ENCODE measurements around the gene INPP5A.
"Not testable (repeated sequence)": the region's sequence is repeated elsewhere in the genome, so short reads cannot be mapped to it uniquely, and the experiment has no call there.

Gene INPP5A

DNA sequence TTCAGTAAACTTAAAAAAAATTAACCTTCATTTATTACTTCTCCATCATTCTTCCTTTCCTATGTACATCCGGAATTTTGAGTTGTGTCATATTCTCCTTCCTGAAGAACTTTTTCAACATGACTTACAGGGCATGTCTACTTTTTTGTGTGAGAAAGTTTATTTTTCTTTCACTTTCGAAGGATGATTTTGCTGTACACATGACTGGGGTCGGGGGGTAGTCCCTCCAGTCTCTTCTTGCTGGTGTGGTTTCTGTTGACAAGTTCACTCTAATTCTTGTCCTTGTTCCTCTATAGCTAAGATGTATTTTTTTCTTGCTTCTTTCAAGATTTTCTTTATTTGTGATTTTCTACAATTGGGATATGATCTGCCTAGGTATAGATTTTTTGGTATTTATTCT is 55.8 kb downstream of the INPP5A start:
- no peak for DNase-seq

DNA sequence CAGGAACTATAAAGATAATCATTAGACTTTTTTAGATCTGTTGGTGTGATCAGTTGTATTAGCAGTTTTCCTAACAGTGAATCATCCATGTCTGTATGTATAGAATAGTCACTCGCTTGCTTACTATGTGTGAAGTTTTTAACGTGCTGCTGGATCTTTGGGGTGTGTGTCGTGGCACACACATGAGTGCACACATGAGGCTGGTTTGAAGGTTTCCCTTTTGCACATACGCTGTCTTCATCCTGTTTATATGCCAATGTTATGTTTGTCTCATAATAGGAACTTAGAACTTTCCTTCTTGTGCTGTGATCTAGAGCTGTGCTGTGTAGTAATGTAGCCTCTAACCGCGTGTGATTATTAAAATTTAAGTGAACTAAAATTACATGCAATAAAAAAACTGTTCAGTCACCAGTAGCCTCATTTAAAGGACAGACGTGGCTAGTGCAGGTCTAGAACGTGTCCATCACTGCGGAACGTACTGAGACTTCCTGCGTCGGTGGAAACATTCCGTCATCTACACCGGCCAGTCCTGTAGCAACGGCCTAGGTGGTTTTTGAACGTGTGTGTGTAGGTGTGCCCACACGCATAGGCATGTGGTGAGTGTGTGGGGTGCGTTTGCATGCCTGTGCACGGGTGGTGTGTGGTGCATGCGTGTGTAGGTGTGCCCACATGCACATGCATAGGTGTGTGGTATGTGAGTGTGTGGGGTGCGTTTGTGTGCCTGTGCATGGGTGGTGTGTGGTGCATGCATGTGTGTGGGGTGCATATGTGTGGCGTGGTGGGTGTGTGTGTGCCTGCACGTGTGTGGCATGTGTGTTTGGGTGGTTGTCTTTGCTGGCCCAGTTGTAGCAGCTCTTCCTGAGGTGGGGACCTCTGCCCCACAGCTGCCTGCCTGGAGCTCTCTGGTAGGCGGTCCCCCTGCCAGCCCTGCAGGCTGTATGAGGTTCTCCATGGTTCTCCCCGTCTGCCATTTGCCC is 56.6 kb downstream of the INPP5A start:
- no peak for DNase-seq

DNA sequence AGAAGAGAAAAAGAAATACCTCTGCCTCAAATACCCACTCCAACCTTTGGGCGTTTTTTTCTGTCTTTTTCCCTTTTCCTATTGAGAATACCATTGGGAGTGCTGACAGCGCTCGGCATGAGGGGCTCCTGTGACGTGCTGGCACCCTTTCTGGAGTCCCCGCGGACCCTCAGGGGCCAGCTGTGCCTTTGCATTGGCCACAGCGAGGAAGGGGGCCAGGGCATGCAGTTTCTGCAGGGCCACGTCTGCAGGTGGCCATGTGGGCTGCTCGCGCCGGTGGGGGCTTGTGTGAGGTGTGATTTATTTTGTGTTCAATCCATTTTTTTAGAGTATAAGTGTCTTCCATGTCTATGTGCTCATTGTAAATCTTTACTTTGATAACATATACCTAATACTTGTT is 57.4 kb downstream of the INPP5A start:
- DNase-seq = no peak

DNA sequence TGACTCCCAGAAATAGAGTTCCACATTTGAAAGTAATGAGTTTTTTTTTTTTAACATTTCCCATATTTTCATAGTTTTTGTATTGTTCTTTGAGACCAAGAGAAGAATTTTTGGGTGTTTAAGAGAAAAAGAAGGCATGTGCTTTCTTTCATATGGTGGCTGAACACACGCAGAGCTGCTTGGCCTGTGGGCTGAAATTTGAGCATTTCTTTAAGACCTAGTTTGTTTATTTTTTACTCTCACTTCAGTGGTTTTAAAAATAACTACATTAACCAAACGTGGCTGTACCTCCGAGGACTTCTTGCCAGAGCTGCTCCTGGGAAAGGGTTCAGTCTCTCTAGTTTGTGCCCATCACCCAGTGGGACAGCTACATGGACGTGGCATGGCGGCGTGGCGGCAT is 58.3 kb downstream of the INPP5A start:
- DNase-seq = no peak

DNA sequence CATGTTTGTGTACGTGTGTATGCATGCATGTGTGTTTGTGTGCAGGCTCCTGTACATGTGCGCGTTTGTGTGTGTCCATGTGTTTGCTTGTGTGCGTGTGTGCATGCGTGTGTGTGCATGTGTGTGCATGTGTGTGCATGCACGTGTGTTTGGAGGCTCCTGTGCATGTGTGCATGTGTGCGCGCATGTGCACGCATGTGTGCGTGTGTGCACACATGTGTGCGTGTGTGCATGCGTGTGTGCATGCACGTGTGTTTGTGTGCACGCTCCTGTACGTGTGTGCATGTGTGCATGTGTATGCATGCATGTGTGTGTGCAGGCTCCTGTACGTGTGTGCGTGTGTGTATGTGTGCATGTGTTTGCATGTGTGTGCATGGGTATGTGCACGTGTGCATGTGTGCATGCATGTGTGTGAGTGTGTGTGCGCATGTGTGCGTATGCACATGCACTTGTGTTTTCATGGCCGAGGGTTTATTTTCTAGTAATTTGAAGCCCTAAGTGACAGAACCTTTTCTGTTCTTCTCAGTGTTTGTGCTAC is 59.2 kb downstream of the INPP5A start:
- DNase-seq = no peak

DNA sequence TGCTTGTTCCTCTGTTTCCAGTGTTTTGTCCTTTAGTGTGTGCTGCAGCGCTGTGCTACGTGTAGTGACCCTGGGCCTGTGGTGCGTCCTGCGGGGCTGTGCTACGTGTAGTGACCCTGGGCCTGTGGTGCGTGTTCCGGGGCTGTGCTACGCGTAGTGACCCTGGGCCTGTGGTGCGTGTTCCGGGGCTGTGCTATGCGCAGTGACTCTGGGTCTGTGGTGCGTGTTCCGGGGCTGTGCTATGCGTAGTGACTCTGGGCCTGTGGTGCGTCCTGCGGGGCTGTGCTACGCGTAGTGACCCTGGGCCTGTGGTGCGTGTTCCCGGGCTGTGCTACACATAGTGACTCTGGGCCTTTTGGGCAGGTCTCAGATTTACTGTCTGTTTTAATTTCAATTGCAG is 60.1 kb downstream of the INPP5A start:
- no peak for DNase-seq

DNA sequence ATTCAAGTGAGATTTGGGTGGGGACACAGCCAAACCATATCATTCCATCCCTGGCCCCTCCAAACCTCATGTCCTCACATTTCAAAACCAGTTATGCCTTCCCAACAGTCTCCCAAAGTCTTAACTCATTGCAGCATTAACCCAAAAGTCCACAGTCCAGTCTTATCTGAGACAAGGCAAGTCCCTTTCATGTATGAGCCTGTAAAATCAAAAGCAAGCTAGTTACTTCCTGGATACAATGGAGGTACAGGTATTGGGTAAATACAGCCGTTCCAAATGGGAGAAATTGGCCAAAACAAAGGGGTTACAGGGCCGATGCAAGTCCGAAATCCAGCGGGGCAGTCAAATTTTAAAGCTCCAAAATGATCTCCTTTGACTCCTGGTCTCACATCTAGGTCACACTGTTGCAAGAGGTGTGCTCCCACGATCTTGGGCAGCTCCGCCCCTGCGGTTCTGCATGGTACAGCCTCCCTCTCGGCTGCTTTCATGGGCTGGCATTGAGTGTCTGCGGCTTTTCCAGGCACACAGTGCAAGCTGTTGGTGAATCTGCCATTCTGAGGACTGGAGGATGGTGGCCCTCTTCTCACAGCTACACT is 61.5 kb downstream of the INPP5A start:
- not testable (repeated sequence) for DNase-seq

DNA sequence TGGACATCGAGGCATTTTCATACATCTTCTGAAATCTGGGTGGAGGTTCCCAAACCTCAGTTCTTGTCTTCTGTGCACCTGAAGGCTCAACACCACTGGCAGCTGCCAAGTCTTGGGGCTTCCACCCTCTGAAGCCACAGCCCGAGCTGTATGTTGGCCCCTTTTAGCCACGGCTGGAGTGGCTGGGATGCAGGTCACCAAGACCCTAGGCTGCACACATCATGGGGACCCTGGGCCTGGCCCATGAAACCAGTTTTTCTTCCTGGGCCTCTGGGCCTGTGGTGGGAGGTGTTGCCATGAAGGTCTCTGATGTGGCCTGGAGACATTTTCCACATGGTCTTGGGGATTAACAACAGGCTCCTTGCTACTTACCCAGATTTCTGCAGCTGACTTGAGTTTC is 62.1 kb downstream of the INPP5A start:
- DNase-seq = no peak

DNA sequence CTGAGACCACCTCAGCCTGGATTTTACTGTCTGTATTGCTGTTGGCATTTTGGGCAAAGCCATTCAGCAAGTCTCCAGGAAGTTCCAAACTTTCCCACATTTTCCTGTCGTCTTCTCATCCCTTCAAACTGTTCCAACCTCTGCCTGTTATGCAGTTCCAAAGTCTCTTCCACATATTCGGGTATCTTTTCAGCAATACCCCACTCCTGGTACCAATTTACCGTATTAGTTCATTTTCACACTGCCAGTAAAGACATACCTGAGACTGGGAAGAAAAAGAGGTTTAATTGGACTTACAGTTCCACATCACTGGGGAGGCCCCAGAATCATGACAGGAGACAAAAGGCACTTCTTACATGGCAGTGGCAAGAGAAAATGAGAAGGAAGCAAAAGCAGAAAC is 62.8 kb downstream of the INPP5A start:
- no peak for DNase-seq

DNA sequence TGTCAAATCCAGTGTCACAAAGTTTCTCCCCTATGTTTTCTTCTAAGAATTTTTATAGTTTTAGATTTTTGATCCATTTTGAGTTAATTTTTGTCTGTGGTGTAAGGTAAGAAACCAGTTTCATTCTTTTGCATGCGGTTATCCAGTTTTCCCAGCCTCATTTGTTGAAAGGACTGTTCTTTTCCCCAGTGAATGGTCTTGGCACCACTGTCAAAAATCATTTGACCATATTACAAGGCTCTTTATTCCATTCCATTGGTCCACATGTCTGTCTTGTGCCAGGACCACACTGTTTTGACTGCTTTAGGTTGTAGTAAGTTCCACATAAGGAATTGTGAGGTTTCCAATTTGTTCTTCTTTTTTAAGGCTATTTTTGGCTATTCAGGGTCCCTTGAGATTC is 64.0 kb downstream of the INPP5A start:
- DNase-seq = no peak

DNA sequence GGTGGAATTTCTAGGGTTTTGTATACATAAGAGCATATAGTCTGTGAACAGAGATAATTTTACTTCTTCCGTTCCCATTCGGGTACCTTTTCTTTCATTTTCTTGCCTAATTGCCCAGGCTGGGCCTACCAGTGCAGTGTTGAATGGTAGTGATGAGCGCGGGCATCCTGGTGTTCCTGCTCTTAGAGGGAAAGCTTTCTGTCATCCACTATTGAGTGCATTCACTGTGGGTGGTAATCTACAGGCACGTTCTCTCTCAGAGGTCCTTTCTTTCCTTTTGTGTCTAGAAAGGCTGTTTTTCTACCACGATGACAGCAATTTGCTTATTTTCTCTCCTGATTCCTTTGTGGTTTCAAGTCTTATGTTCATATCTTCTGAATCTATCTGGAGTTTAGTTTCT is 65.0 kb downstream of the INPP5A start:
- DNase-seq = no peak

DNA sequence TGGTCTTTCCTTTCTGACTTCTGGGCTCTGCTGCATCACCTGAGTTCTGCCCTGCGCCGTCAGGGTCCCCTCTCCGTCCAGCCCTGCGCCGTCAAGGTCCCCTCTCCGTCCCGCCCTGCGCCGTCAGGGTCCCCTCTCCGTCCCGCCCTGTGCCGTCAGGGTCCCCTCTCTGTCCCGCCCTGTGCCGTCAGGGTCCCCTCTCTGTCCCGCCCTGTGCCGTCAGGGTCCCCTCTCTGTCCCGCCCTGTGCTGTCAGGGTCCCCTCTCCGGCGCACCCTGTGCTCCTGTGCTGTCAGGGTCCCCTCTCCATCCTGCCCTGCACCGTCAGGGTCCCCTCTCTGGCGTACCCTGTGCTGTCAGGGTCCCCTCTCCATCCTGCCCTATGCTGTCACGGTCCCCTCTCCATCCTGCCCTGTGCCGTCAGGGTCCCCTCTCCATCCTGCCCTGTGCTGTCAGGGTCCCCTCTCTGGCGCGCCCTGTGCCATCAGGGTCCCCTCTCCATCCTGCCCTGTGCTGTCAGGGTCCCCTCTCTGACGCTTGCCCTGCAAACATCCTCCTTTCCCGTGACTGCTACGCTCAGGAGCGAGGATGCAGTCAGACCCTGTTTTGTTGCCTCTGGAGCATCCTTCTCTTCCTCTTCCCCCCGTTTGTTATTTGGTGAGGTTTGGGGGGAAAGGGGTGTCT is 66.4 kb downstream of the INPP5A start:
- DNase-seq = no peak

DNA sequence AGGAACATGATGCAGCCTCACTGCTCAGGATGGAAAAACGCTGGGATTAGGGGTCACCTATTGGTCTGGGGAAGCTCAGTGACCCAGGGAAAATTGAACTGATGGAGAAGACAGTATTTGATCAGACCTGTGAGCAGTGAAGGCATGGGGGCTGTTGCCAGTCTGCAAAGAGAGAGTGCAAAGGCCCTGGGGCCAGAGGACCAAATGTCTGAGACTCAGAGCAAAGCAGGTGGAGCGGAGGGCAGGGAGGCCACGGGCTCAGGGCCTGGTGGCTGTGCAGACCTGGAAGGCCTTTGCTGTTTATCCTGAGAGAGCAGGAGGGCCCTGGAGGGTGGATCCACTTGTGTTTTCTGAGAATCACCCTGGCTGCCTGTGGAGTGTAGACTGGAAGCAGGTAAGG is 67.1 kb downstream of the INPP5A start:
- DNase-seq = no peak

DNA sequence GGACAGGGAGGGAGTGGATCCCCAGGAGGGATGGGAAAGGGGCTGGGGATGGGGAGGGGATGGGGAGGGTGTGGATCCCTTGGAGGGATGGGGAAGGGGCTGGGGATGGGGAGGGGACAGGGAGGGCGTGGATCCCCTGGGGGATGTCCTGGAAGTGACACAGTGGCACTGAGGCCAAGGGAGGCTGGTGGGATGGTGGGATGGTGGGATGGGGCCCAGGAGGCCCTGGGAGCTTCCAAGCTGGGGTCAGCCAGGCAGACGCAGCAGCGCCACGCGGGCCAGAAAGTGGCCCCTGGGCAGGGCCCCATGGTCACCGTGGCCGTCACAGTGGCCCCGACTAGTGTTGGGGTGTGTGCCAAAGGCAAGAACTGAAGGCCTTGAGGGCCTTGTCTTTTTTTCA is 67.8 kb downstream of the INPP5A start:
- DNase-seq = no peak

DNA sequence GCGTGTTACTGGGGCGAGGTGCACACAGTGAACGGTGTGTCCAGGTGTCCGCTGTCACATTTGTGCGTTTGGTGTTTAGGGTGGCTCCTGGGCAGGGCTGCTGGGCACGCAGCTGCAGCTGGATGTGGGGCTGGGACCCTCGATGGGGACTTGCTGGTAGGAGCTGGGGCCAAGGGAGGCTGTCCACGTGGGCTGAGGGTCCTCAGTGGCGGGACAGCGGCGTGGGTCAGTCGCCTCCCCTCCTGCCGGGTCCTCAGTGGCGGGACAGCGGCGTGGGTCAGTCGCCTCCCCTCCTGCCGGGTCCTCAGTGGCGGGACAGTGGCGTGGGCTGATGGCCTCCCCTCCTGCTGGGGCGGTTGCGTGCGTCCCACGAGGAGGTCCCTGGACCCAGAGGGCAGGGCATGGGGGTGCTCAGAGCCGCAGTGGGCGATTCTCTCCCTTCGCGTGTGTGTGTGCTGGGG is 68.5 kb downstream of the INPP5A start:
- DNase-seq = no peak

DNA sequence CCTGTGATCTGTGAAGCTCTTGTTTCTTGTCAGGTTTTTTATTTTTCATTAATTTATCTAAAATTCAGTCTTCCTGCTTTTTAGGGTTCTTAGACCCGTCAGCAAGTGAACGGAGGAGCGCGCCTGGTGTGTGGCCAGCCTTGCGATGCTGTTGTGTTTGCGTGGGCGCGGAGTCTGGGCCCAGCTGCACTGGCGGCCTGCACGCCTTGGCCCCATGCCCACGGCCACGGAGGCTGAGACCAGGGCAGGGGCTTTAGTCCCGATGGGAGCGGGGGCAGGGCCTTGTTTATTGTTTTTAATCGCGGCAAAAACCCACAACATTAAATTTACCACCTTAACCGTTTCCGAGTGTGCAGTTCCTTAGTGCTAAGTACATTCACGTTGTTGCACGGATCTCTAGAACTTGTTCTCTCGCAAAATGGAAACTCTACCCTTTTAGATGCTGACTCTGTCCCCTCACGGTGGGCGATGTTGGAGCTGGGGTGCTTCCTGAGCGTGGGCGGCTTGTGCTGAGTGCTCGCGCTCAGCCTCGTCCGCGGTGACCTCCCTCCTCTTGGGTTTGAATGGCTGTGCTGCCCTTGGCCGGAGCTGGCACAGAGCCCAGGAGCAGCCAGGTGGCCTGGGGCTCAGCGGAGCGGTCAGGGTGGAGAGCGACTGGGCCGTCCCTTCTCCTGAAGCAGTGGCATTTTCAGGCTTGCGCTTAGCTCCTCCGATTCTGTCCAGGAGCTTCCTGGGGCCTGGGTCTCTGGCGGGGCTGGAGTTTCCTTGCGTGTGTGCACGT is 69.1 kb downstream of the INPP5A start:
- DNase-seq = peak in 33 of 56 donors; percentile 12 to 82 (median 52)

DNA sequence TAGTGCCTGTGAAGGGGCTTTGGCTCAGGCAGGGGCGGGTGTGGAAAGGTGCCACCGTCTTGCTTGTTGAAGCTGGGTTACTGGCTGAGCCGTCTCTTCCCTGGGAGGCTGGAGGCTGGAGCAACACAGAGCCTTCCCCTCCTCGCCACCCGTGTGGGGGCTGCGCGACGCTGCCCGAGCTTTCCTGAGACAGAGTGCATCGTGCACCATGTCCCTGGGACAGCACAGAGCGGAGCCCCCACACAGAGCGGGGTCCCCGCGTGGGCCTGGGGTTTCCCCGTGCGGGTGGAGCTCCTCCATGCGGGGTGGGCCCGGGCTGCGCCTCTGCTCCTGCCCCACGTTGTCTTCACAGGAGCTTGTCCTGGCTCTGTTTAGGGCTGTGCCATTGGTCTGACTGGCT is 69.9 kb downstream of the INPP5A start:
- no peak for DNase-seq

DNA sequence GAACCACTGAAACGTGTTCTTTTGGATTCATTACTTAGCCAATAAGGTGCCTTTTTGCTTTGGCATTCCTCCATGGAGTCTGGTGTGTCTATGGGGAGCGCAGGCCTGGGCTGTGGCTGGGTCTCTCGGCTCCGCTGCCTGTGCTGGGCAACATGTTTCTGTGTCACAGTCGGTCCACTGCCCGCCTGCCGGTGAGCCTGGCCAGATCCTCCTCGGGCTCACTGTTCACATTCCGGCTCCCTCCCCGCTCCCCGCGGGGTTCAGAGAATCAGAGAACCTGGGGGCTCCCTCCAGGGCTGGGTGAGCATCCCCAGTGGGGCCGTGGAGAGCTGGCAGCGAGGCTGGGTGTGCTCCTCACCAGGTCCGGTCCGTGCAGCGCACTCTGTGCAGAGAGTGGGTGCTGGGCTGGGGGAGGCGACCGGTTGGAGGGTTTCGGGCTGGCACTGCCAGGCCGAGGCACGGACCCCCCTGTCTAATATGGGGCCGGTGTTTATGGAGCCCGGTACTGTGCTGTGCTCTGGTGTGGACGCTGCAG is 70.4 kb downstream of the INPP5A start:
- no peak for DNase-seq

DNA sequence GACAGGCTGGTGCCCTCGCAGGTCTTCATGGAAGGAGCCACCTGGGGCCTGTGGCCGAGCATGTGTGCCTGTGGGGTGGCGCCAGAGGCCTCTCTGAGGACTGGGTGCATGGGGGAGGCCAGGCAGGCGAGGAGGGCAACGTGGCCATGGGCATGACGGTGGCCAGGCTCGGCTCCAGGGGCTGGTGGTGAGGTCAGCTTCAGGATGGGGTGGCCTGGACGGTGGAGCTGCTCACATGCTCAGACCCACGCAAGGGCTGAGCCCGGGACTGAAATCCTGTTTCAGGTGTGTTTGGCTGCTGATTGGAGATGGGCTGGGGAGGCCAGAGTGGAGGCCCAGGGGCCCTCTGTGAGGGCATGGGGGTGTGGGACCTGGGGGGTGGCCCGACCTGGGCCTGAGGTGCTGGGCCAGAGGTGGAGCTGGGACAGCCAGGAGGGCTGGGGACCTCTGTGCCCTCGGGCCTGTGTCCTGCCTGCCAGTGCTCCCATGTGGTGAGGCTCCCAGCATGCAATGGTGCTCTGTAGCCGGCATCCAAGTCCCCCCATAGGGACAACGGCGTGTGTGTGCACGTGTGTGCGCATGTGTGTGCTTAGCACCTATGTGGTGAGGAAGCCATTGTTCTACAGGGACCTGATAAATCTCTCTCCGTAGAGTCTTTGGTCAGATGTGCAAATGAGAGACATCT is 71.1 kb downstream of the INPP5A start:
- DNase-seq = no peak

DNA sequence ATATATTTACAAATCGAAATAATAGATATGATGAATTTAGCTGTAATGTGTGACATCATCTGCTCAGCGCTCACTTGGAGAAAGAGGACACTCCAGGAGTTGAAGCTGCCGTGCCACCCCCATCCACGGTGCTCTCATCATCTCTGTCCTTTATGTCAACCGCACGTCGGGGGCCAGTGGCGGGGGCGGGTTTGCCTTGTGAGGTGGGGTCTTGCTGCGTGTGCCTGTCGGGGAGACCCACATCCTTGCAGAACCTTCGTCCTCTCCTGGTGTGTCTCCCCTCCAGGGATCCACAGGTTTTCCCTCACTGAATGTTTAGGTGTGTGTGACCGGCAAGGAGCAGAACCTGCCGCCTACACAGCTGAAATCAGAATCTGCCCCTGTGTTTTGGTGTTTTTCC is 71.6 kb downstream of the INPP5A start:
- no peak for DNase-seq
